Measurements from ENCODE around the gene PRR33.

Gene PRR33

GRCh38 chr11:1853376-1854131, 38.1 kb downstream of the PRR33 start:
- no peak overlapping the region for H3K4me3 ChIP-seq (ENCODE audit: low read depth, low read length)
- no peak for TF ChIP-seq CTCF (IDR thresholded peaks at IDR 0.05; ENCODE audit: low read depth, low read length)

DNA sequence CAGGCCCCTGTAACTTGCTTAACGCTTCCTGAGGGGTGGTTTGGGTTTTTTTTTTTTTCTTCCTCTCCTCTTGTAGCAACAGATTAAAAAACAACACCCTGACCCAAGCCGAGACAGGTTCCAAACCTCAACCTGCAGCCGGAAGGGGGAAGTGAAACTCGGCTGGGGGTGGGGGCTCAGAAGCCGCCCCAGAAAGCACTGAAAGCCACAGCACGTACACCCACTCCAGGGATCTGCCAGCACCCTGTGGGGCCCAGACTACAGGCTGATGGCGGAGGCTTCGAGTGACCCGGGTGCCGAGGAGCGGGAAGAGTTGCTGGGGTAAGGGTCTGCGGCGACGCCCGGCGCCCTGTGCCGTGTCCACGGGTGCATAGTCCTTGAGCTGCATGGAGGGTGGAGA, 38.8 kb downstream of the PRR33 start, which contains the start of gene LSP1:
LSP1 (plus strand) TSS at position 208 of the 400 bp plus-strand sequence; CDS start at position 269, 61 bp downstream.
- no peak within 1 kb of the TSS for H3K4me3 ChIP-seq (ENCODE audit: low read depth, low read length)
- no peak for TF ChIP-seq CTCF (IDR thresholded peaks at IDR 0.05; ENCODE audit: low read depth, low read length)

GRCh38 chr11:1852271-1852876, 39.3 kb downstream of the PRR33 start:
- H3K4me3 ChIP-seq (ENCODE audit: low read depth, low read length): no peak overlapping the region
- TF ChIP-seq CTCF (IDR thresholded peaks at IDR 0.05; ENCODE audit: low read depth, low read length): no peak

- TF ChIP-seq CTCF (IDR thresholded peaks at IDR 0.05; ENCODE audit: low read depth, low read length): no peak
- H3K4me3 ChIP-seq (ENCODE audit: low read depth, low read length): no peak overlapping the region
Measured at GRCh38 chr11:1851468-1852180, 40.1 kb downstream of the PRR33 start.

DNA sequence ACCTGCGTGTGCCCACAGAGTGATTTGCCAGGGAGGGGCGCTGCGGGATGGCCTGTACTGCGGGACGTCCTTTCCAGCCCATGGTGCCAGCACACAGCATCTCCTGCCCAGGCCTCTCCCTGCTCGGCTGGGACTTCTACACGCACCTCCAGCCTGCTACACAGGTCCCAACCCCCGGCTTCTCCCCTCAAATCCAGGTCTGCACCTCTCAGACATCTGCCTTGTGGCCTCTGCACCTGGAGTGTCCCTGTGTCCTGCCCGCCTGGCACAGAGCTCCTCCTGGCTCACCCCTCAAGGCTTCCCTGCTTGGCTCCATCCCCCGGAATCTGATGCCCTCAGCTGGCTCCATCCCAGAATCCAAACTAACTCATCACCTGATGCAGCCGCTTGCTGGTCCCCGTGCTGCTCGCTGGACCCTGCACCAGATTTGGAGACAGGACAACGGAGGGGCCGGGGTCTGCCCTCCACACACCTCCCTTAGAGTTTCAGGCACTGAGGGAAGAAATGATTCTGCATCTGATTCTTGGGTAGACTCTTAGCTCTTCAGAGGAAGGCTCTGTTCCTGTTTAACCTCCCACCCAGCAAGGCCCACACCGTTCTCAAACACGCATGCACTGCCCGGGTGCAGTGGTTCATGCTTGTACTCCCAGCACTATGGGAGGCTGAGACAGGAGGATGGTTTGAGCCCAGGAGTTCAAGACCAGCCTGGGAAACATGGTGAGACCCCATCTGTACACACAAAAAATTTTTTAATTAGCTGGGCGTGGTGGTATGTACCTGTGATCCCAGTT, 42.9 kb downstream of the PRR33 start:
- no peak for TF ChIP-seq CTCF (IDR thresholded peaks at IDR 0.05; ENCODE audit: low read depth, low read length)
- no peak overlapping the region for H3K4me3 ChIP-seq (ENCODE audit: low read depth, low read length)

- no peak overlapping the region for H3K4me3 ChIP-seq (ENCODE audit: low read depth, low read length)
- TF ChIP-seq CTCF (IDR thresholded peaks at IDR 0.05; ENCODE audit: low read depth, low read length): no peak
Measured at GRCh38 chr11:1847926-1848639, 43.6 kb downstream of the PRR33 start.
